Measurements from ENCODE around the gene CXCL10.

Gene CXCL10

GRCh38 chr4:75985116-75985515 is 38.2 kb downstream of the CXCL10 start:
- no peak for DNase-seq

GRCh38 chr4:75980576-75980975 is 42.7 kb downstream of the CXCL10 start:
- DNase-seq, result no peak

GRCh38 chr4:75976177-75976576 is 47.1 kb downstream of the CXCL10 start:
- DNase-seq, result no peak

- DNase-seq, result no peak
These were observed 49.5 kb downstream of the CXCL10 start for GRCh38 chr4:75973766-75974165.
